Endothelial cell of umbilical vein (primary cell): ENCODE measurements around the gene FGD5. TPM values are rescaled to one million over a fixed set of nuclear protein-coding genes. Genes with fewer than 3 reads are reported as not detected.

ENCODE experiments used
- BruUV-seq: library from RNA; stranded (reverse); fragments of 400-500 nt; replicated peaks from 2 replicates; lab custom pipeline; 2021; lab: Mats Ljungman, UMichigan
- CTCF ChIA-PET: fragments of 300-600, 350-600 bp; sonication (Branson Sonifier 250); formaldehyde crosslinking; loops from one replicate; lab custom pipeline; 2021; ENCODE audit warnings: antibody characterized with exemption, inconsistent platforms; lab: Charles Lee
- POLR2A ChIA-PET: fragments of 300-600, 350-600 bp; sonication (Branson Sonifier 250); formaldehyde crosslinking; loops from one replicate; lab custom pipeline; 2021; ENCODE audit warnings: antibody characterized with exemption, inconsistent platforms; lab: Charles Lee
- DNase-seq: peaks from one replicate; pipeline ENCODE4 v3.0.0-alpha.2; 2011; ENCODE audit warnings: low read depth, low spot score
- FAIRE-seq: peaks from 2 replicates; lab custom pipeline; 2011; peaks lifted over from hg19 to GRCh38; lab: Jason Lieb, UNC
- H2AFZ ChIP-seq: 2 replicates; pipeline ENCODE4 v1.6.0; 2012; ENCODE audit warnings: low read depth, low read length, control low read depth, inconsistent platforms
- H3K27ac ChIP-seq: 2 replicates; pipeline ENCODE4 v1.5.1; 2011; ENCODE audit warnings: low read depth, mild to moderate bottlenecking, control low read depth, low read length, moderate library complexity; ENCODE audit not compliant: insufficient read depth
- H3K27me3 ChIP-seq, 2 experiments: 2 replicates each; pipeline versions ENCODE4 v1.6.0 to v1.6.1; 2011; ENCODE audit warnings: low read length in 2 of 2, mixed read lengths in 1 of 2; ENCODE audit not compliant: control insufficient read depth in 2 of 2, insufficient read depth in 2 of 2
- H3K36me3 ChIP-seq, 2 experiments: 2 replicates in 1 of 2; 3 replicates in 1 of 2; pipeline ENCODE4 v1.5.1; 2011; ENCODE audit warnings: low read length in 2 of 2, mild to moderate bottlenecking in 1 of 2, moderate library complexity in 1 of 2; ENCODE audit not compliant: control insufficient read depth in 2 of 2, insufficient read depth in 2 of 2; ENCODE audit errors: extremely low read depth in 1 of 2
- H3K4me1 ChIP-seq: 3 replicates; pipeline ENCODE4 v1.5.1; 2011; ENCODE audit warnings: mild to moderate bottlenecking, low read length; ENCODE audit not compliant: control insufficient read depth, insufficient read depth; ENCODE audit errors: extremely low read depth
- H3K4me2 ChIP-seq: 2 replicates; pipeline ENCODE4 v1.6.1; 2011; ENCODE audit warnings: low read length, control low read depth, mixed read lengths; ENCODE audit not compliant: insufficient read depth
- H3K4me3 ChIP-seq, 3 experiments: fragments of 200-600 bp in 1 of 3; sonication (generic), shearing (Covaris generic) in 1 of 3; replicated peaks in 1 of 3; 2 replicates each; pipeline ENCODE4 v1.5.1; 2011 to 2016; ENCODE audit warnings: control low read depth in 3 of 3, low read length in 3 of 3, mild to moderate bottlenecking in 2 of 3, inconsistent platforms in 1 of 3, low read depth in 1 of 3, moderate library complexity in 1 of 3; ENCODE audit not compliant: insufficient read depth in 1 of 3
- H3K79me2 ChIP-seq: 2 replicates; pipeline ENCODE4 v1.6.0; 2012; ENCODE audit warnings: low read length, inconsistent platforms; ENCODE audit not compliant: control insufficient read depth, insufficient read depth
- H3K9ac ChIP-seq: replicated peaks from 2 replicates; pipeline ENCODE3; 2011; ENCODE audit warnings: low read length, control low read depth; ENCODE audit not compliant: insufficient read depth; ENCODE audit errors: extremely low read depth
- H3K9me1 ChIP-seq: replicated peaks from 3 replicates; pipeline ENCODE4 v1.6.0; 2011; ENCODE audit warnings: mild to moderate bottlenecking, low read length; ENCODE audit not compliant: control insufficient read depth, insufficient read depth; ENCODE audit errors: extremely low read depth
- H3K9me3 ChIP-seq: replicated peaks from 2 replicates; pipeline ENCODE4 v1.5.1; 2012; ENCODE audit warnings: low read length, inconsistent platforms; ENCODE audit not compliant: control insufficient read depth, insufficient read depth
- H4K20me1 ChIP-seq: replicated peaks from 2 replicates; pipeline ENCODE3; 2011; ENCODE audit warnings: mild to moderate bottlenecking, low read length; ENCODE audit not compliant: control insufficient read depth, insufficient read depth; ENCODE audit errors: extremely low read depth
- CTCF ChIP-seq, 2 donors: IDR thresholded peaks; 1 replicate in 1 of 2; 2 replicates in 1 of 2; pipeline ENCODE4 v1.5.1; 2011; ENCODE audit warnings: low read length in 2 of 2, mild to moderate bottlenecking in 2 of 2, moderate library complexity in 2 of 2, control low read depth in 1 of 2, inconsistent platforms in 1 of 2, low read depth in 1 of 2; ENCODE audit not compliant: insufficient read depth in 1 of 2; ENCODE audit errors: extremely low read depth in 1 of 2
- FOS ChIP-seq: IDR thresholded peaks from 2 replicates; pipeline ENCODE4 v1.6.1; 2011; ENCODE audit warnings: mild to moderate bottlenecking, low read length, moderate library complexity, borderline replicate concordance; ENCODE audit not compliant: insufficient read depth
- GATA2 ChIP-seq: IDR thresholded peaks from 2 replicates; pipeline ENCODE4 v1.7.0; 2011; ENCODE audit warnings: low read depth, mild to moderate bottlenecking, moderate library complexity, mixed read lengths, low read length; ENCODE audit not compliant: insufficient read length, insufficient read depth
- JUN ChIP-seq: IDR thresholded peaks from 2 replicates; pipeline ENCODE4 v1.6.1; 2011; ENCODE audit warnings: borderline replicate concordance, low read depth; ENCODE audit not compliant: insufficient read length, insufficient read depth
- MYC ChIP-seq: IDR thresholded peaks from one replicate; pipeline ENCODE4 v1.6.1; 2011; ENCODE audit warnings: mild to moderate bottlenecking, low read depth, low read length
- dilution Hi-C: fragments of 300-500 bp; cut with MboI; formaldehyde crosslinking; loops from one replicate; pipeline ENCODE4 v1.15.0; 2019; ENCODE audit warnings: low sequenced_read_pairs; ENCODE audit not compliant: extremely low pct_ligation_motif_present
- intact Hi-C: fragments of 100-400 bp; cut with micrococcal nuclease; formaldehyde crosslinking; loops from one replicate; pipeline ENCODE4 v1.10.0; 2022
- polyA plus RNA-seq, 4 experiments: library from polyadenylated mRNA; depleted of rRNA in 3 of 4; stranded (reverse) in 3 of 4; unstranded in 1 of 4; fragments of >200 nt; gene quantifications; 2 replicates each; pipeline versions ENCODE4 v1.2.1 to v1.2.3, GENCODE V29; 2011 to 2012; ENCODE audit warnings: missing spikeins in 1 of 4
- total RNA-seq: library from RNA; stranded (reverse); gene quantifications from 2 replicates; pipeline ENCODE4 v1.2.3, GENCODE V29; 2021

Gene FGD5
- total and polyA plus RNA-seq, 2 donors (not counting 3 experiments of a cell fraction or from before 2014, with no cell fraction given): 49.6 to 134 TPM

GRCh38 chr3:14820156-14820555, 1.4 kb downstream of the FGD5 start:
- POLR2A ChIA-PET: no interaction called here

More at GRCh38 chr3:14820156-14820555, 1.4 kb downstream of the FGD5 start:
- Histone ChIP-seq H2AFZ (no peak overlapping the region), H3K9me1 (no peaks in the 10 kb centered on the region), H3K79me2 (peaks cover 69% of the 10 kb centered on the region), H4K20me1 (peaks cover 9% of the 10 kb centered on the region), H3K4me2 (no peak overlapping the region), H3K9ac (no peak overlapping the region), H3K36me3 (peaks cover 12 to 40% of the 10 kb centered on the region in 2 experiments), H3K9me3 (no peaks in the 10 kb centered on the region), H3K4me1 (peaks cover 26% of the 10 kb centered on the region), H3K27ac (no peak overlapping the region), H3K27me3 (no peaks in the 10 kb centered on the region), H3K4me3 (no peak overlapping the region)
- FAIRE-seq: no peak
- intact Hi-C loops: no loop called here
- dilution Hi-C loops: loop anchor here (10.0 kb wide), 1 partner anchor 65 kb away; no protein-coding TSS in a partner anchor
- CTCF ChIA-PET: no interaction called here
- DNase-seq: no peak
- TF ChIP-seq FOS (no peak), GATA2 (no peak), JUN (no peak), CTCF (IDR thresholded peaks at IDR 0.05; ENCODE audit: extremely low read depth in 1 of 2, insufficient read depth in 1 of 2, low read depth in 1 of 2, low read length in 2 of 2) (no peak), MYC (no peak)
- BruUV-seq: no TSS peak
